ENCODE data around the gene HMGN3.

- no peak for TF ChIP-seq CTCF (IDR thresholded peaks at IDR 0.05)
- TF ChIP-seq POLR2A (IDR thresholded peaks at IDR 0.05), result no peak
Observed at GRCh38 chr6:79249136-79249535, 14.7 kb upstream of the HMGN3 start.
